ENCODE results near the gene POLD1.

GRCh38 chr19:50450369-50451222, 66.4 kb downstream of the POLD1 start:
- TF ChIP-seq CTCF (IDR thresholded peaks at IDR 0.05; ENCODE audit: insufficient read depth, low read length, poor library complexity, severe bottlenecking) (no peak), EZH2phosphoT487 (conservative IDR thresholded peaks at IDR 0.05; ENCODE audit: low read length) (no peak)
